ENCODE results near the gene INTS3.

Gene INTS3

GRCh38 chr1:153783233-153784190 lies 55.7 kb downstream of the INTS3 start (continued):
- TF ChIP-seq ZNF701 (tag by site-specific recombination; IDR thresholded peaks at IDR 0.05) = no peak
- TF ChIP-seq ZBTB26 (tag by site-specific recombination; optimal IDR thresholded peaks at IDR 0.05) = peak; percentile 73
- no peak for TF ChIP-seq ZNF596 (tag by site-specific recombination; IDR thresholded peaks at IDR 0.05)
- TF ChIP-seq TRIM28 (IDR thresholded peaks at IDR 0.05; ENCODE audit: borderline replicate concordance, low read length) = no peak
- TF ChIP-seq ZNF23 (tag by site-specific recombination; IDR thresholded peaks at IDR 0.05; ENCODE audit: borderline replicate concordance) = no peak
- 0 out of 2 replicates have a peak, but pooled peaks have one; percentile 53 for TF ChIP-seq ZNF394 (tag by site-specific recombination; IDR thresholded peaks at IDR 0.05; ENCODE audit: borderline replicate concordance)
- 0 out of 2 replicates have a peak, but pooled peaks have one; percentile 45 for TF ChIP-seq KLF10 (tag by site-specific recombination; IDR thresholded peaks at IDR 0.05)
- TF ChIP-seq REST (tag by site-specific recombination; IDR thresholded peaks at IDR 0.05) = no peak
- TF ChIP-seq KLF17 (tag by site-specific recombination; IDR thresholded peaks at IDR 0.05) = peak; percentile 83
- no peak for TF ChIP-seq ZNF184 (tag by site-specific recombination; IDR thresholded peaks at IDR 0.05)
- peak; percentile 89 for TF ChIP-seq ZBTB48 (tag by site-specific recombination; IDR thresholded peaks at IDR 0.05)
- TF ChIP-seq ZNF350 (tag by site-specific recombination; IDR thresholded peaks at IDR 0.05) = no peak
- no peak; the same call in 1 of the 2 replicates for TF ChIP-seq ZNF10 (tag by site-specific recombination; IDR thresholded peaks at IDR 0.05)
- peak; percentile 72 for TF ChIP-seq EGR2 (tag by site-specific recombination; IDR thresholded peaks at IDR 0.05; ENCODE audit: low read depth)
- TF ChIP-seq ZBTB10 (tag by site-specific recombination; IDR thresholded peaks at IDR 0.05) = peak; percentile 78
- TF ChIP-seq ZNF174 (tag by site-specific recombination; IDR thresholded peaks at IDR 0.05) = no peak
- no peak for TF ChIP-seq ZNF48 (tag by site-specific recombination; IDR thresholded peaks at IDR 0.05)
- TF ChIP-seq ZNF449 (tag by site-specific recombination; IDR thresholded peaks at IDR 0.05) = no peak; the same call in none of the 2 replicates
- TF ChIP-seq ZNF660 (tag by site-specific recombination; IDR thresholded peaks at IDR 0.05) = peak; percentile 80
- TF ChIP-seq ZNF391 (tag by site-specific recombination; IDR thresholded peaks at IDR 0.05; ENCODE audit: borderline replicate concordance, low read depth) = peak; percentile 33; the same call in 1 of the 2 replicates
- no peak for TF ChIP-seq GLI2 (tag by site-specific recombination; IDR thresholded peaks at IDR 0.05; ENCODE audit: borderline replicate concordance, low read depth)
- TF ChIP-seq ZNF473 (tag by site-specific recombination; IDR thresholded peaks at IDR 0.05) = no peak
- no peak for TF ChIP-seq ZNF548 (tag by site-specific recombination; IDR thresholded peaks at IDR 0.05)
- 0 out of 2 replicates have a peak, but pooled peaks have one; percentile 25 for TF ChIP-seq PRDM4 (tag by site-specific recombination; IDR thresholded peaks at IDR 0.05)
